SK-N-SH (cell line): ENCODE results near the gene NBEAL1. TPM values are rescaled to one million over a fixed set of nuclear protein-coding genes. Genes with fewer than 3 reads are reported as not detected.
"Not testable (repeated sequence)": the region's sequence is repeated elsewhere in the genome, so short reads cannot be mapped to it uniquely, and the experiment has no call there.

ENCODE experiments used
- CTCF ChIA-PET: fragments of 300-600, 350-600 bp; formaldehyde crosslinking; extraction: SDS; loops from one replicate; lab custom pipeline; 2021; lab: Yijun Ruan, JAX
- POLR2A ChIA-PET: fragments of 350-600 bp; sonication (Branson Sonifier 250); formaldehyde crosslinking; extraction: SDS; loops from one replicate; lab custom pipeline; 2020; ENCODE audit warnings: antibody characterized with exemption, inconsistent platforms; lab: Yijun Ruan, JAX
- DNase-seq: peaks from one replicate; pipeline ENCODE4 v3.0.0; 2012
- H2AFZ ChIP-seq: fragments of 200-600 bp; sonication (generic); 2 replicates; pipeline ENCODE4 v1.8.1; 2016; ENCODE audit warnings: antibody characterized with exemption, mild to moderate bottlenecking, low read depth
- H3F3A ChIP-seq: fragments of 200-600 bp; sonication (generic); replicated peaks from 2 replicates; pipeline ENCODE3; 2016; ENCODE audit warnings: antibody characterized with exemption, mild to moderate bottlenecking; ENCODE audit not compliant: insufficient read depth
- H3K27ac ChIP-seq, 2 experiments: fragments of 200-500 bp in 1 of 2; fragments of 200-600 bp in 1 of 2; sonication (Bioruptor generic) in 1 of 2; sonication (generic), shearing (Covaris generic) in 1 of 2; 2 replicates each; pipeline versions ENCODE4 v1.5.1 to v1.6.1; 2014 to 2016; ENCODE audit warnings: low read depth in 2 of 2, inconsistent platforms in 1 of 2, low read length in 1 of 2, mild to moderate bottlenecking in 1 of 2, mixed read lengths in 1 of 2
- H3K27me3 ChIP-seq: fragments of 200-600 bp; sonication (generic), shearing (Covaris generic); 2 replicates; pipeline ENCODE4 v1.6.1; 2016; ENCODE audit warnings: mixed run types; ENCODE audit not compliant: insufficient read depth
- H3K36me3 ChIP-seq, 2 experiments: fragments of 200-500 bp in 1 of 2; fragments of 200-600 bp in 1 of 2; sonication (Bioruptor generic) in 1 of 2; sonication (generic) in 1 of 2; replicated peaks in 1 of 2; 2 replicates each; pipeline versions ENCODE3 to v1.5.1; 2014 to 2016; ENCODE audit warnings: low read length in 1 of 2, mild to moderate bottlenecking in 1 of 2; ENCODE audit not compliant: insufficient read depth in 2 of 2, control insufficient read depth in 1 of 2
- H3K4me1 ChIP-seq, 2 experiments: fragments of 200-500 bp in 1 of 2; fragments of 200-600 bp in 1 of 2; sonication (Bioruptor generic) in 1 of 2; sonication (generic), shearing (Covaris generic) in 1 of 2; 2 replicates each; pipeline versions ENCODE4 v1.5.1 to v1.6.1; 2014 to 2016; ENCODE audit warnings: low read depth in 1 of 2, low read length in 1 of 2, mixed run types in 1 of 2; ENCODE audit not compliant: insufficient read depth in 2 of 2, control insufficient read depth in 1 of 2
- H3K4me2 ChIP-seq: fragments of 200-600 bp; sonication (generic), shearing (Covaris generic); 2 replicates; pipeline ENCODE4 v1.6.1; 2017; ENCODE audit warnings: mixed run types
- H3K4me3 ChIP-seq, 2 experiments: fragments of 200-500 bp in 1 of 2; fragments of 200-600 bp in 1 of 2; sonication (Bioruptor generic) in 1 of 2; sonication (generic), shearing (Covaris generic) in 1 of 2; 2 replicates each; pipeline versions ENCODE4 v1.5.1 to v1.8.1; 2014 to 2016; ENCODE audit warnings: low read depth in 2 of 2, inconsistent platforms in 1 of 2, low read length in 1 of 2, mild to moderate bottlenecking in 1 of 2, mixed read lengths in 1 of 2, moderate library complexity in 1 of 2
- H3K79me2 ChIP-seq: fragments of 200-600 bp; sonication (generic); 2 replicates; pipeline ENCODE4 v1.8.1; 2017; ENCODE audit warnings: mild to moderate bottlenecking; ENCODE audit not compliant: insufficient read depth
- H3K9ac ChIP-seq: fragments of 200-600 bp; sonication (generic); 2 replicates; pipeline ENCODE4 v1.6.1; 2017; ENCODE audit warnings: mixed run types
- H3K9me2 ChIP-seq: fragments of 200-600 bp; sonication (generic); 2 replicates; pipeline ENCODE4 v1.6.1; 2017; ENCODE audit warnings: mixed run types
- H3K9me3 ChIP-seq: fragments of 200-600 bp; sonication (generic); 2 replicates; pipeline ENCODE4 v1.6.1; 2017; ENCODE audit warnings: mixed run types, mild to moderate bottlenecking, moderate library complexity
- H4K20me1 ChIP-seq: fragments of 200-600 bp; sonication (generic); 2 replicates; pipeline ENCODE4 v1.6.1; 2017; ENCODE audit warnings: mild to moderate bottlenecking, mixed run types; ENCODE audit not compliant: insufficient read depth
- FOSL2 ChIP-seq: IDR thresholded peaks from 2 replicates; pipeline ENCODE4 v1.4.0; 2012; ENCODE audit warnings: low read depth, mild to moderate bottlenecking, moderate library complexity, borderline replicate concordance
- GABPA ChIP-seq: IDR thresholded peaks from 2 replicates; pipeline ENCODE4 v1.4.0; 2012; ENCODE audit warnings: low read depth, mild to moderate bottlenecking
- GATA2 ChIP-seq: sonication (generic); formaldehyde crosslinking; IDR thresholded peaks from 2 replicates; pipeline ENCODE4 v1.5.0; 2020; ENCODE audit warnings: mild to moderate bottlenecking, missing genetic modification reagents
- WGBS: methylation state at CpG from one replicate; pipeline ENCODE4 v1.1.6; 2017; ENCODE audit warnings: low lambda C conversion rate; 5-methylcytosine and 5-hydroxymethylcytosine counted together
- polyA plus RNA-seq, 3 experiments: library from polyadenylated mRNA; depleted of rRNA; stranded (reverse); fragments of >200 nt; gene quantifications; 2 replicates each; pipeline ENCODE4 v1.2.3, GENCODE V29; 2012
- TF ChIP-seq, protein P1 (sequence below): fragments of 200-600 bp; sonication (generic); IDR thresholded peaks from 2 replicates; pipeline ENCODE4 v1.6.1; 2017; ENCODE audit warnings: antibody characterized with exemption, mild to moderate bottlenecking, moderate library complexity
- TF ChIP-seq, protein P2 (sequence below): IDR thresholded peaks from 2 replicates; pipeline ENCODE4; 2012

Gene NBEAL1
- polyA plus RNA-seq, 1 of the 3 experiments (the other 2 are of a cell fraction) = 3.3 TPM

DNA sequence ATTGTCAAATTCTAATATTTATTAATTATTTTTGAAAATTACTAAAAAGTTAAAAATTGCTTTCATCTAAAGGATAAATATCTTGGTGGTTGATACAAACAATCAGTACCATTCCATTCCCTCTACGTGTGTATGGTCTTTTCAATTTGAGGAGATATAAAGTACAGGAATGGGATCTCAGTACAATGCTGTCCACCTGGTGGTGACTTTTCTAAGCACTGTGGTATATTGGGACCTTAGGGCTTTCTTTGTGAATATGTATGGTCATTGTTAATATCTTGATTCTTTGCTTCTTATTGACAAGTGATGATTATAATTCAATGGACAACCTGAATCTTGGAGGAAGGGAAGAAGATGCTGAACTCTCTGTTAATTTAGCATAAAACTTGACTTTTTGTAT, 83.1 kb downstream of the NBEAL1 start:
- DNase-seq = peak; percentile 10
- CTCF ChIA-PET = no interaction called here
- 87% methylated on average over 1 of the region's 1 CpG for WGBS

DNA sequence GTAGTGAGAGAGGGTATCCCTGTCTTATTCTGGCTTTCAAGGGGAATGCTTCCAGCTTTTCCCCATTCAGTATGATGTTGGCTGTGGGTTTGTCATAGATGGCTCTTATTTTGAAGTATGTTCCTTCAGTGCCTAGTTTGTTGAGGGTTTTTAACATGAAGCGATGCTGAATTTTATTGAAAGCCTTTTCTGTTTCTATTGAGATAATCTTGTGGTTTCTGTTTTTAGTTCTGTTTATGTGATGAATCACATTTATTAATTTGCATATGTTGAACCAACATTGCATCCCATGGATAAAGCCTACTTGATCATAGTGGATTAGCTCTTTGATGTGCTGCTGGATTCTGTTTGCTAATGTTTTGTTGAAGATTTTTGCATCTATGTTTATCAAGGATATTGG, 87.7 kb downstream of the NBEAL1 start:
- H3K4me1 ChIP-seq, H3F3A ChIP-seq, H2AFZ ChIP-seq, H3K9me2 ChIP-seq, H4K20me1 ChIP-seq, H3K9ac ChIP-seq, H3K4me3 ChIP-seq, H3K79me2 ChIP-seq, H3K27ac ChIP-seq, POLR2A ChIA-PET, CTCF ChIA-PET, H3K4me2 ChIP-seq, H3K27me3 ChIP-seq, DNase-seq: not testable (repeated sequence)
- Histone ChIP-seq H3K9me3 (peaks cover 12% of the 10 kb centered on the region; the same call in 1 of the 2 replicates), H3K36me3 (peaks cover 0 to 66% of the 10 kb centered on the region in 2 experiments)
- WGBS = 89% methylated on average over 1 of the region's 1 CpG

More for the DNA sequence above, 83.1 kb downstream of the NBEAL1 start:
- H3K27ac ChIP-seq = no peak overlapping the region
- H3K4me1 ChIP-seq = no peaks in the 10 kb centered on the region
- no peak overlapping the region for H3K4me2 ChIP-seq
- H3K36me3 ChIP-seq = peaks cover 0 to 36% of the 10 kb centered on the region in 2 experiments
- H3F3A ChIP-seq = no peaks in the 10 kb centered on the region
- TF ChIP-seq, protein P1, sequence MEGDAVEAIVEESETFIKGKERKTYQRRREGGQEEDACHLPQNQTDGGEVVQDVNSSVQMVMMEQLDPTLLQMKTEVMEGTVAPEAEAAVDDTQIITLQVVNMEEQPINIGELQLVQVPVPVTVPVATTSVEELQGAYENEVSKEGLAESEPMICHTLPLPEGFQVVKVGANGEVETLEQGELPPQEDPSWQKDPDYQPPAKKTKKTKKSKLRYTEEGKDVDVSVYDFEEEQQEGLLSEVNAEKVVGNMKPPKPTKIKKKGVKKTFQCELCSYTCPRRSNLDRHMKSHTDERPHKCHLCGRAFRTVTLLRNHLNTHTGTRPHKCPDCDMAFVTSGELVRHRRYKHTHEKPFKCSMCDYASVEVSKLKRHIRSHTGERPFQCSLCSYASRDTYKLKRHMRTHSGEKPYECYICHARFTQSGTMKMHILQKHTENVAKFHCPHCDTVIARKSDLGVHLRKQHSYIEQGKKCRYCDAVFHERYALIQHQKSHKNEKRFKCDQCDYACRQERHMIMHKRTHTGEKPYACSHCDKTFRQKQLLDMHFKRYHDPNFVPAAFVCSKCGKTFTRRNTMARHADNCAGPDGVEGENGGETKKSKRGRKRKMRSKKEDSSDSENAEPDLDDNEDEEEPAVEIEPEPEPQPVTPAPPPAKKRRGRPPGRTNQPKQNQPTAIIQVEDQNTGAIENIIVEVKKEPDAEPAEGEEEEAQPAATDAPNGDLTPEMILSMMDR = peak; percentile 44
- TF ChIP-seq GABPA = no peak
- no peak overlapping the region for H2AFZ ChIP-seq
- no peaks in the 10 kb centered on the region for H3K27me3 ChIP-seq
- H3K9me2 ChIP-seq = no peaks in the 10 kb centered on the region
- H3K9me3 ChIP-seq = no peaks in the 10 kb centered on the region
- H3K79me2 ChIP-seq = no peaks in the 10 kb centered on the region
- POLR2A ChIA-PET = no interaction called here
- no peak overlapping the region for H3K9ac ChIP-seq
- no peak overlapping the region for H3K4me3 ChIP-seq
- no peaks in the 10 kb centered on the region for H4K20me1 ChIP-seq

DNA sequence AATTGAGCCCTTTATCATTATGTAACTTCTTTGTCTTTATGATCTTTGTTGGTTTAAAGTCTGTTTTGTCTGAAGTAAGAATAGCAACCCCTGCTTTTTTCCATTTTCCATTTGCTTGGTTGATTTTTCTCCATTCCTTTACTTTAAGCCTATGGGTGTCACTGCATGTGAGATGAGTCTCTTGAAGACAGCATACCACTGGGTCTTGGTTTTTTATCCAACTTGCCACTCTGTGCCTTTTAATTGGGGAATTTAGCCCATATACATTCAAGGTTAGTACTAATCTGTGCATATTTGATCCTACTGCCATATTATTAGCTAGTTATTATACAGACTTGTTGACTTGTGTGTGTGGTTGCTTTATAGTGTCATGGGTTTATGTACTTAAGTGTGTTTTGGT, 89.6 kb downstream of the NBEAL1 start:
- H3K4me2 ChIP-seq = no peak overlapping the region
- H3K36me3 ChIP-seq = peaks cover 4 to 80% of the 10 kb centered on the region in 2 experiments
- no peaks in the 10 kb centered on the region for H3K4me1 ChIP-seq
- no peaks in the 10 kb centered on the region for H3K9me2 ChIP-seq
- ChIA-PET POLR2A (no interaction called here), CTCF (no interaction called here)
- no peaks in the 10 kb centered on the region for H3K79me2 ChIP-seq
- H4K20me1 ChIP-seq = no peaks in the 10 kb centered on the region
- no peak overlapping the region for H3K4me3 ChIP-seq
- no peak overlapping the region for H2AFZ ChIP-seq
- H3K9ac ChIP-seq = no peak overlapping the region
- no peaks in the 10 kb centered on the region for H3F3A ChIP-seq
- H3K9me3 ChIP-seq = peaks cover 12% of the 10 kb centered on the region; the same call in 1 of the 2 replicates
- DNase-seq = no peak
- H3K27ac ChIP-seq = no peak overlapping the region
- no peaks in the 10 kb centered on the region for H3K27me3 ChIP-seq
- TF ChIP-seq FOSL2 (no peak), GATA2 (no peak)
- TF ChIP-seq, protein P2, sequence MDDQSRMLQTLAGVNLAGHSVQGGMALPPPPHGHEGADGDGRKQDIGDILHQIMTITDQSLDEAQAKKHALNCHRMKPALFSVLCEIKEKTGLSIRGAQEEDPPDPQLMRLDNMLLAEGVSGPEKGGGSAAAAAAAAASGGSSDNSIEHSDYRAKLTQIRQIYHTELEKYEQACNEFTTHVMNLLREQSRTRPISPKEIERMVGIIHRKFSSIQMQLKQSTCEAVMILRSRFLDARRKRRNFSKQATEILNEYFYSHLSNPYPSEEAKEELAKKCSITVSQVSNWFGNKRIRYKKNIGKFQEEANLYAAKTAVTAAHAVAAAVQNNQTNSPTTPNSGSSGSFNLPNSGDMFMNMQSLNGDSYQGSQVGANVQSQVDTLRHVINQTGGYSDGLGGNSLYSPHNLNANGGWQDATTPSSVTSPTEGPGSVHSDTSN = no peak
